ENCODE results near the gene CHN2.

GRCh38 chr7:29214056-29214455 lies 19.5 kb downstream of the CHN2 start:
- TF ChIP-seq CTCF (conservative IDR thresholded peaks at IDR 0.05) (no peak), EZH2 (IDR thresholded peaks at IDR 0.05; ENCODE audit: low read depth) (no peak)

All from PC-9 (cell line).